Spleen (tissue), 11 donors: ENCODE results near the gene CENPC. TPM values are rescaled to one million over a fixed set of nuclear protein-coding genes. Genes with fewer than 3 reads are reported as not detected.

Experiments
- DNase-seq: peaks from one replicate; pipeline ENCODE4 v3.0.0-alpha.2; 2020
- H3K27ac ChIP-seq, 8 donors: fragments of 200-600 bp; sonication (generic) in 7 of 8; 1 replicate in 4 of 8; 2 replicates in 4 of 8; pipeline versions ENCODE4 v1.5.0 to v1.8.0; 2016 to 2021; ENCODE audit warnings: inconsistent platforms in 4 of 8, mild to moderate bottlenecking in 4 of 8, moderate library complexity in 1 of 8
- H3K27me3 ChIP-seq, 7 donors: fragments of 200-600 bp; sonication (generic) in 6 of 7; replicated peaks in 1 of 7; 1 replicate in 4 of 7; 2 replicates in 3 of 7; pipeline versions ENCODE4 v1.5.0 to v1.8.0; 2016 to 2021; ENCODE audit warnings: inconsistent platforms in 3 of 7, mild to moderate bottlenecking in 1 of 7
- H3K36me3 ChIP-seq, 6 donors: fragments of 200-600 bp; sonication (generic) in 5 of 6; 1 replicate in 4 of 6; 2 replicates in 2 of 6; pipeline versions ENCODE4 v1.5.0 to v1.8.0; 2016 to 2021; ENCODE audit warnings: inconsistent platforms in 2 of 6
- H3K4me1 ChIP-seq, 6 donors: fragments of 200-600 bp; sonication (generic) in 5 of 6; 1 replicate in 3 of 6; 2 replicates in 3 of 6; pipeline versions ENCODE4 v1.5.0 to v1.8.0; 2016 to 2021; ENCODE audit warnings: inconsistent platforms in 3 of 6
- H3K4me3 ChIP-seq, 8 donors: fragments of 200-600 bp; sonication (generic) in 7 of 8; 1 replicate in 4 of 8; 2 replicates in 4 of 8; pipeline versions ENCODE4 v1.5.0 to v1.8.0; 2016 to 2021; ENCODE audit warnings: inconsistent platforms in 4 of 8, mild to moderate bottlenecking in 4 of 8, moderate library complexity in 2 of 8
- H3K9me3 ChIP-seq, 8 donors: fragments of 200-600 bp; sonication (generic) in 7 of 8; 1 replicate in 4 of 8; 2 replicates in 4 of 8; pipeline versions ENCODE4 v1.5.0 to v1.8.0; 2016 to 2021; ENCODE audit warnings: inconsistent platforms in 4 of 8
- POLR2A ChIP-seq, 3 donors: fragments of 450-650 bp; IDR thresholded peaks; one replicate each; pipeline ENCODE4 v1.5.1; 2017; ENCODE audit warnings: antibody characterized with exemption in 3 of 3, mild to moderate bottlenecking in 1 of 3
- POLR2AphosphoS5 ChIP-seq, 3 donors: sonication (generic); formaldehyde crosslinking; IDR thresholded peaks; one replicate each; pipeline ENCODE4 v1.5.1; 2017; ENCODE audit warnings: antibody characterized with exemption in 3 of 3
- WGBS, 5 donors: extraction: QIAGEN DNeasy Blood & Tissue Kit in 3 of 5; methylation state at CpG; one replicate each; pipeline versions ENCODE4 v1.1.5 to v1.1.7; 2013 to 2018; 5-methylcytosine and 5-hydroxymethylcytosine counted together
- intact Hi-C: fragments of 100-400 bp; cut with DNase I; formaldehyde crosslinking; loops from one replicate; pipeline ENCODE4 v1.15.0; 2023; ENCODE audit warnings: low total_unique reads
- polyA plus RNA-seq, 3 donors: library from polyadenylated mRNA; stranded (reverse); fragments of 200-250 nt; gene quantifications; one replicate each; pipeline ENCODE4 v1.2.1, GENCODE V29; 2013
- total RNA-seq, 7 donors: library from RNA; depleted of rRNA in 3 of 7; stranded (reverse); fragments of >200 nt in 3 of 7; fragmentation: NEBNext Ultra II Directional in 4 of 7; extraction: Animal tissue kit (Norgen Biotek cat#: 25700) in 4 of 7; gene quantifications; one replicate each; pipeline versions ENCODE4 v1.1.0 to v1.2.1, GENCODE V29; 2016 to 2021
- TF ChIP-seq, protein P1 (sequence below), 11 experiments: fragments of 200-600 bp in 7 of 11; fragments of 450-650 bp in 4 of 11; sonication (generic) in 4 of 11; IDR thresholded peaks in 8 of 11; conservative IDR thresholded peaks in 3 of 11; 1 replicate in 7 of 11; 2 replicates in 4 of 11; pipeline versions ENCODE4 v1.4.0 to v1.8.0; 2016 to 2021; ENCODE audit warnings: antibody characterized with exemption in 11 of 11, inconsistent platforms in 4 of 11, mild to moderate bottlenecking in 1 of 11
- donor health status: healthy with polysubstance abuse.
- donor health status: DM: no; HTN: no; CAD: no; lungs with moderate emphysema.
- donor health status: DM: no; HTN: no; CAD: no.
- donor health status: Bipolar disorder and iron deficiency.
- donor health status: healthy.
- donor health status: DM: no; HTN: no; CAD: no.
- donor health status: DM: yes; HTN: yes; CAD: no.

The CENPC gene
- total and polyA plus RNA-seq, 10 donors, result 5.4 to 60.2 (median 42.5) TPM

DNA sequence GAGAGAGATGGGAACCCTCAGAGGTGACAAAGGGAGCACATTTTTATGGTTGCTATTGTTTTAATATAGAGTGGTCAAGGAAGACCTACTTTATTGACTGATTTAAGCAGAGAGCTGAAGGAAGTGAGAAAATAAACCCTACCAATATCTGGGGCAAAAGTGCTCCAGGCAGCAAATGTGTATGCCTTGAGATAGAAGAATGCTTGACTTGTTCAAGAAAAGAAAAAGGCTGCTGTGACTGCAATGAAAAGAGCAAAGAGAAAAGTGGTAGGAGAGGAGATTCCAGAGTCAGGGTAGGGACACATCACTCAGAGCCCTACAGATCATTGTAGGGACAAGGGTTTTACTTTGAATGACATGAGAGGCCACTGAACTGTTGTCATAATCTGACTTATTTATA lies 39.2 kb upstream of the CENPC start:
- Histone ChIP-seq H3K27ac (no peak overlapping the region), H3K4me1 (peaks cover 0 to 26% (median 4%) of the 10 kb centered on the region in 6 donors), H3K9me3 (no peaks in the 10 kb centered on the region), H3K27me3 (no peaks in the 10 kb centered on the region), H3K4me3 (no peak overlapping the region), H3K36me3 (peaks cover 0 to 40% (median 0%) of the 10 kb centered on the region in 6 donors)
- intact Hi-C loops, result no loop called here
- DNase-seq, result no peak
- TF ChIP-seq POLR2AphosphoS5 (IDR thresholded peaks at IDR 0.05), result no peak

DNA sequence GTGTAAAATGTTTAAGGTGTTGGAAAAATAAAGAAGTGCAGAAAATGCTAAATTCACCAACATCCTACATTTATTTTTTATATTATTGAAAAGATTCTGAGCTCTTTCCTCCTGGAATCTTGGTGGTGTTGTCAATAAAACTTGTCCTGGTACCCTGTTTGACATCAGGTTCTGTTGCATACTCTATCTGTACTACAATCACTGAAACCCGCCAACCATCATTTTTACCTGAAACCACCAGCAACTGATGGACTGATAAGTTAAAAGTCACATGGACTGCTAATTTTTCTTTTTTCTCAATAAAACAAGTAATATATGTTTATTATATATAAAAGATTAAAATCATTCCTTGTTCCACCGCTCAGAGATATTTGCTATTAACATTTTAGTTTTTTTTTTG lies 36.6 kb upstream of the CENPC start:
- peak overlapping the region in 4 of 8 donors; percentile 2 to 67 (median 62) for H3K27ac ChIP-seq
- H3K4me3 ChIP-seq, result no peak overlapping the region
- intact Hi-C loops, result no loop called here
- H3K36me3 ChIP-seq, result peaks cover 0 to 53% (median 0%) of the 10 kb centered on the region in 6 donors
- H3K27me3 ChIP-seq, result no peaks in the 10 kb centered on the region
- TF ChIP-seq, protein P1, sequence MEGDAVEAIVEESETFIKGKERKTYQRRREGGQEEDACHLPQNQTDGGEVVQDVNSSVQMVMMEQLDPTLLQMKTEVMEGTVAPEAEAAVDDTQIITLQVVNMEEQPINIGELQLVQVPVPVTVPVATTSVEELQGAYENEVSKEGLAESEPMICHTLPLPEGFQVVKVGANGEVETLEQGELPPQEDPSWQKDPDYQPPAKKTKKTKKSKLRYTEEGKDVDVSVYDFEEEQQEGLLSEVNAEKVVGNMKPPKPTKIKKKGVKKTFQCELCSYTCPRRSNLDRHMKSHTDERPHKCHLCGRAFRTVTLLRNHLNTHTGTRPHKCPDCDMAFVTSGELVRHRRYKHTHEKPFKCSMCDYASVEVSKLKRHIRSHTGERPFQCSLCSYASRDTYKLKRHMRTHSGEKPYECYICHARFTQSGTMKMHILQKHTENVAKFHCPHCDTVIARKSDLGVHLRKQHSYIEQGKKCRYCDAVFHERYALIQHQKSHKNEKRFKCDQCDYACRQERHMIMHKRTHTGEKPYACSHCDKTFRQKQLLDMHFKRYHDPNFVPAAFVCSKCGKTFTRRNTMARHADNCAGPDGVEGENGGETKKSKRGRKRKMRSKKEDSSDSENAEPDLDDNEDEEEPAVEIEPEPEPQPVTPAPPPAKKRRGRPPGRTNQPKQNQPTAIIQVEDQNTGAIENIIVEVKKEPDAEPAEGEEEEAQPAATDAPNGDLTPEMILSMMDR (IDR thresholded peaks at IDR 0.05 in 8 of 11, conservative IDR thresholded peaks at IDR 0.05 in 3 of 11), result no peak
- no peak for TF ChIP-seq POLR2AphosphoS5 (IDR thresholded peaks at IDR 0.05)
- TF ChIP-seq POLR2A (IDR thresholded peaks at IDR 0.05), result no peak
- 42 to 90% (median 48%) methylated on average over 2 of the region's 2 CpGs for WGBS, 5 donors
- no peaks in the 10 kb centered on the region for H3K9me3 ChIP-seq
- DNase-seq, result no peak
- peaks cover 0 to 37% (median 5%) of the 10 kb centered on the region in 6 donors for H3K4me1 ChIP-seq

GRCh38 chr4:67581208-67581857 lies 36.0 kb upstream of the CENPC start:
- H3K9me3 ChIP-seq, result no peaks in the 10 kb centered on the region
- no peaks in the 10 kb centered on the region for H3K27me3 ChIP-seq
- H3K4me3 ChIP-seq, result no peak overlapping the region
- peaks cover 0 to 52% (median 0%) of the 10 kb centered on the region in 6 donors for H3K36me3 ChIP-seq
- WGBS, 5 donors, result 30 to 46% (median 35%) methylated on average over 8 of the region's 8 CpGs
- intact Hi-C loops, result no loop called here
- peak overlapping the region in 6 of 8 donors; percentile 2 to 67 (median 48) for H3K27ac ChIP-seq
- no peak for DNase-seq
- H3K4me1 ChIP-seq, result peaks cover 0 to 43% (median 5%) of the 10 kb centered on the region in 6 donors
- no peak for TF ChIP-seq POLR2A (IDR thresholded peaks at IDR 0.05)
- no peak for TF ChIP-seq POLR2AphosphoS5 (IDR thresholded peaks at IDR 0.05)
- TF ChIP-seq, protein P1 (IDR thresholded peaks at IDR 0.05 in 8 of 11, conservative IDR thresholded peaks at IDR 0.05 in 3 of 11), result no peak

DNA sequence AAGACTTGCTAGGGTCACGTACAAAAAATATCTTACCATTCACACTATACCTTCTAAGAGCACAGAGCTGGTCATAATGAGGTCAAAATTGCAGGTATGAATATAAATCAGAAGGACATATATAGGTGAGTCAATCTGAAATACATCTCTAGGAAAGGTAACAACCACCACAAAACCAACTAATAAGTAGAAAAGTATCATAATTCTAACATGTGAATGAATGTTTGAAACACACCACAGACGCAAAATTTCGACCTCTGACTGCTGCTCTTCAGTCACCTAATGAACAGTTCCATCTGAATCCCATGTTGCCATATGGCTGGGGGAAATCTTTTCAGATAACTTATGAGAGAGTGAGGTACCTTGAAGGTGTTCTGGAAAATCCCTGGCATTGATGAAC lies 35.3 kb upstream of the CENPC start:
- WGBS, 5 donors, result 69 to 91% (median 90%) methylated on average over 3 of the region's 3 CpGs
- peak overlapping the region in 5 of 8 donors; percentile 2 to 67 (median 62) for H3K27ac ChIP-seq
- DNase-seq, result no peak
- H3K4me3 ChIP-seq, result no peak overlapping the region
- no peaks in the 10 kb centered on the region for H3K27me3 ChIP-seq
- H3K36me3 ChIP-seq, result peaks cover 0 to 45% (median 0%) of the 10 kb centered on the region in 6 donors
- TF ChIP-seq, protein P1 (IDR thresholded peaks at IDR 0.05 in 8 of 11, conservative IDR thresholded peaks at IDR 0.05 in 3 of 11), result no peak
- TF ChIP-seq POLR2AphosphoS5 (IDR thresholded peaks at IDR 0.05) (no peak), POLR2A (IDR thresholded peaks at IDR 0.05) (no peak)
- intact Hi-C loops, result no loop called here
- peaks cover 0 to 50% (median 10%) of the 10 kb centered on the region in 6 donors for H3K4me1 ChIP-seq
- H3K9me3 ChIP-seq, result no peaks in the 10 kb centered on the region
